Skeletal muscle cell (primary cell): Measurements from ENCODE around the gene HOXA6.

Experiments used
- DNase-seq: peaks from one replicate; pipeline ENCODE4 v3.0.0-alpha.2; 2010; ENCODE audit warnings: low read depth
- H3K4me3 ChIP-seq: 2 replicates; pipeline ENCODE4 v1.5.1; 2011; ENCODE audit warnings: low read depth, mild to moderate bottlenecking, control low read depth, low read length, moderate library complexity

HOXA6 gene

GRCh38 chr7:27130540-27131389 is 16.8 kb downstream of the HOXA6 start, which contains the start of gene HOXA4:
TSS of gene HOXA4 (minus strand) at chr7:27130757. CDS start at chr7:27130733, 24 bp downstream.
- peak within 1 kb of the TSS; percentile 67 for H3K4me3 ChIP-seq
- peak; percentile 59 for DNase-seq

GRCh38 chr7:27129729-27130539 is 17.6 kb downstream of the HOXA6 start:
- DNase-seq, result no peak

GRCh38 chr7:27128776-27129728 is 18.5 kb downstream of the HOXA6 start:
- no peak for DNase-seq
- H3K4me3 ChIP-seq, result no peak overlapping the region

More at GRCh38 chr7:27129729-27130539, 17.6 kb downstream of the HOXA6 start:
- H3K4me3 ChIP-seq, result peak overlapping the region; percentile 67

GRCh38 chr7:27128034-27128433 is 19.5 kb downstream of the HOXA6 start:
- DNase-seq, result no peak
- H3K4me3 ChIP-seq, result no peak overlapping the region

GRCh38 chr7:27126596-27127327 is 20.8 kb downstream of the HOXA6 start:
- no peak overlapping the region for H3K4me3 ChIP-seq
- no peak for DNase-seq

- DNase-seq, result no peak
- no peak overlapping the region for H3K4me3 ChIP-seq
These were observed 21.6 kb downstream of the HOXA6 start for GRCh38 chr7:27125986-27126394.

GRCh38 chr7:27124902-27125689 is 22.5 kb downstream of the HOXA6 start:
- no peak overlapping the region for H3K4me3 ChIP-seq
- DNase-seq, result no peak

GRCh38 chr7:27124096-27124901 is 23.3 kb downstream of the HOXA6 start:
- H3K4me3 ChIP-seq, result no peak overlapping the region
- no peak for DNase-seq

- DNase-seq, result no peak
- no peak overlapping the region for H3K4me3 ChIP-seq
These were observed 24.0 kb downstream of the HOXA6 start for GRCh38 chr7:27123477-27124053.

- no peak for DNase-seq
- H3K4me3 ChIP-seq, result no peak overlapping the region
These were observed 24.5 kb downstream of the HOXA6 start for GRCh38 chr7:27123007-27123476.

GRCh38 chr7:27122077-27122910 is 25.3 kb downstream of the HOXA6 start:
- no peak overlapping the region for H3K4me3 ChIP-seq
- no peak for DNase-seq

- H3K4me3 ChIP-seq, result no peak overlapping the region
- no peak for DNase-seq
These were observed 25.9 kb downstream of the HOXA6 start for GRCh38 chr7:27121684-27122076.

- no peak for DNase-seq
- H3K4me3 ChIP-seq, result no peak overlapping the region
These were observed 28.1 kb downstream of the HOXA6 start for GRCh38 chr7:27119412-27119911.

GRCh38 chr7:27118580-27118979 is 29.0 kb downstream of the HOXA6 start:
- no peak for DNase-seq
- no peak overlapping the region for H3K4me3 ChIP-seq

- H3K4me3 ChIP-seq, result no peak overlapping the region
These were observed 29.6 kb downstream of the HOXA6 start for GRCh38 chr7:27117887-27118491.

More at GRCh38 chr7:27117887-27118491, 29.6 kb downstream of the HOXA6 start:
- no peak for DNase-seq
